ENCODE data around the gene TSHR.
"Not testable (repeated sequence)": the region's sequence is repeated elsewhere in the genome, so short reads cannot be mapped to it uniquely, and the experiment has no call there.

The TSHR gene

DNA sequence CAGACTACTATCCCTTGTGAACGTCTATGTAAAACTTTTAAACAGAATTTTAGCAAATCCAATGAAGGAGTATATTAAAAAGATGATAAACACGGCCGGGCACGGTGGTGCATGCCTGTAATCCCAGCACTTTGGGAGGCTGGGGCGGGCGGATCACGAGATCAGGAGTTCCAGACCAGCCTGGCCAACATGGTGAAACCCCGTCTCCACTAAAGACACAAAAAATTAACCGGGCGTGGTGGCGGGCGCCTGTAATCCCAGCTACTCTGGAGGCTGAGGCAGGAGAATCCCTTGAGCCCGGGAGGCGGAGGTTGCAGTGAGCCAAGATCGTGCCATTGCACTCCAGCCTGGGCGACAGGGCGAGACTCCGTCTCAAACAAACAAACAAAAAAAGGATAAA lies 2.2 kb upstream of the TSHR start:
- DNase-seq, result not testable (repeated sequence)

DNA sequence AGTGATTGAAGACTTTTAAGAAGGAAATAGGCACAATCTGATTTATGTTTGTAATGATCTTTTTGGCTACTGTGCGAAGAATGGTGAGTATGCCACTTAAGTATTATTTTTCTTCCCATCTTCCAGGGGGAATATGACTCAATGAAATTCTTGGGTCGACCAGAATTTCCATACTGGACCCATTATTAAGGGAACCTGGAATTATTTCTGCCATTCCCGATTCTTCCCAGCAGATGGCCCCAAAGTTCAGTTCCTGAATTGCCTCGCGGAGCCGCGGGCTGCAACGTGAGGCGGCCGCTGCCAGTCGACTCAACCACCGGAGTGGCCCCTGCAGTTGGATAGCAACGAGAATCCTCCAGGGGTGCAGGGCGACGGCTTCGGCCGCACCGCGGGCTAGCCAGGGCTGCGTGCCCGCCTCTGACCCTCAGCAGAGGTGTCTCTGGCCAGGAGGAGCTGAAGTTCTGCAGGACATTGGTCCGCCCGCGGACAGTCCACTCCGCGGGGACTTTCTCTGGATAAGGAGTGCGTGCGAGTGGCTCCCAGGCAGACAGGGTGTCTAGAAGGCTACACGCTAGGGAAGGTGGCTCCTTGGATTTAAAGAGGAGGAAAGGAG lies 628 bp upstream of the TSHR start:
- peak; percentile 55 for DNase-seq

DNA sequence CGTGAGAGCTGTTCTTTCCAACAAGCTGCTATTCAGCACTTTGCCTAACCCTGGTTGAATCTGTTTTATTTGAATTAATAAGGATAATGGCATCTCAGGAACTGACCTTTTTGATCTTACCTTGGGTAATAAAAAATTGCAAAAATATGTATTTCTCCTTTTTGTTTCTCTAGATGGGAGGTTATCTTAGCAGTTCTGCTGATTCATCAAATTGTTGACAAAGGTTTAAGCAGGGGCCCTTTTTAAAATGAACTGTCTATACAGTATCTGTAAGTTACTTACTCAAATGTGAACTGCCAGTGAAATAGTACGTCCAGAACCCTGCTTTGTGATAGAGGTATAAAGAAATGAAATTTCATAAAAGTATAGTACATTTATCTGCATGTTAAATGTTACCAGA lies 681 bp downstream of the TSHR start:
- no peak for DNase-seq

DNA sequence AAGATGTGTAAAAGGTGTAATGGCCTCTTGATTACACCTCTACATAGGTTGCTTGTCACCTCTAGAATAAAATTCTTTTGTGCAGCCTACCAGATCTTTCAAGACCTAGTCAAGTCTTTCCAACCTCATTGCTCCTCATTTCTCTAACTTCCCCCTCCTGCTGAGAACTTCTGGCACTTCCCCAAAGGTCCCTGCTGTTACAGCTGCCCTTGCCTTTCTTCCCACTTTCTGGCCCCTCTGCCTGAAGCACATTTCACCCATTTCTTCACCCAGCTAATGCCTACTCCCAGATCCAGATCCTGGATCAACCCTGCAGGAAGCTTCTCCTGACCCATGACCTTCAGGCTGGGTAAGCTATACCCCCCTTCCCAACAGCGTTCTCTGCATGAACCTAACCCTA lies 1.5 kb downstream of the TSHR start:
- peak; percentile 49 for DNase-seq

DNA sequence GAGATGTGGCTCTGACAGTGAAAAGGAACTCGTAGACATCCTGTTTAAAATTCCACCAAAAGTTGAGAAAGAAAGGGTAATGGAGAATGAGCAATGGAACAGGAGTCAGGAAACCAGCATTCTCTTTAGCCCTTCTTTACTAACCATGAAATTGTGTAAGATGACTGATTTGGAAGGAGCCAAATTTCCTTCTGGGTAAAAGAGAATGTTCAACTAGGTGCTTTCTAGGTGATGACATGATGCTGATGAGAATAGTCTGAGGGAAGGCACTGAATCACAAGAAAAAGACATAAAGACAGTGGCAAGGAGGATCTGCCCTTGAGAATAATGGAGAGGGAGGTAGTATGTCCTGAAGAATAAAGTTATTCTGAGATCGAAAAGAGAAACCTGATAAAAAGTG lies 2.2 kb downstream of the TSHR start:
- no peak for DNase-seq

DNA sequence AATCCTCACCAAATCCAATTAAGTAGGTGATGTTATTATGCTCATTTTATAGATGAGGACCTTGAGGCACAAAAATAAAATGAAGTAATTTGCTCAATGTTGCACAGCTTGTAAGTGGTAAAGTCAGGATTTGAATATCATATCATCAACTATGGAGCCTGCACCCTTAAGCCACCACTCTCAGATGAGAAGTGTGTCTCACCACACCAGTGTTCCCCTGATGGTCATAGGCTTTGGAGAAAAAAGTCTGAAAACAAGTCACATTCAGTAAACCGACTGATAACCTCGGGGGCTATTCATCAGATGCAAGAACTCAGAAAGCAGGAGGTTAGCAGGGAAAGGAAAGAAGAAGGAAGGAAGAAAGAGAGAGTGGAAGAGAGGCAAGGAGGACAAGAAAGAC lies 2.8 kb downstream of the TSHR start:
- DNase-seq, result no peak

DNA sequence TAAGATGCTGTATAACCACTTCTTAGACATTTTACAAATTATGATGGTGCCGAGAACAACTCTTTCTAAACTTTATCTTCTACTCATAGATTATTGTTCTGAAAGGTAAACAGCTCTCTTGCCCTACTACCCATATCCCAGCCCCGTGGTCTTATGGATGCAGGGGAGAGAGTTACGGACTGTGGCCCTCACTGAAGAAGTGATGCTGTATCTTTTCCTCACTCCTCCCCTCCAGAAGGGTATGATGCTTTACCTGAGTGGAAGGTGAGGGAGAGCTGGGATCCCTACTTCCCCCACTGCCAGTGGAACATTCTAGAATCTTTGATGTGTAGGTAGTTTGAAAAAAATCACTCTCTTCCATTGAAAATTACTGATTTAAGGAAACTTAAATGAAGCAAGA lies 3.5 kb downstream of the TSHR start:
- DNase-seq, result no peak

DNA sequence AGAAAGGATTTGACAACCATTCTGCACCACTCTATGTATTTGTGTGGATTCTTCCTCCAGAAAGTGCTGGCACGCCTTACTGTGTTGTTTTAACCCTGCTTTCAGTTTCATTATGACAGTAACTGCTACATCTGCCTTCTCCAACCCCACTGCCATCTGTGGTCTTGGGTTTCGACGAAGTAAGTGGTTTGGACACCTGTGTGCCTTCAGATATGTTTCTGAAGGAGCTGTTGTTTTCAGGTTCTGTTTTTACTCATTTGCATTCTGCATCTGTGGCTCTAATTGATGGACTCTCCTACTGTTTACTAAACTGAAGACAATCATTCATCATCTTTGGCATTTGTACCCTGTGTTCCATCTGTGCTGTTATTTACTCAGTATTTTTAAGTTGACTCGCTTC lies 4.1 kb downstream of the TSHR start:
- DNase-seq, result peak; percentile 88

DNA sequence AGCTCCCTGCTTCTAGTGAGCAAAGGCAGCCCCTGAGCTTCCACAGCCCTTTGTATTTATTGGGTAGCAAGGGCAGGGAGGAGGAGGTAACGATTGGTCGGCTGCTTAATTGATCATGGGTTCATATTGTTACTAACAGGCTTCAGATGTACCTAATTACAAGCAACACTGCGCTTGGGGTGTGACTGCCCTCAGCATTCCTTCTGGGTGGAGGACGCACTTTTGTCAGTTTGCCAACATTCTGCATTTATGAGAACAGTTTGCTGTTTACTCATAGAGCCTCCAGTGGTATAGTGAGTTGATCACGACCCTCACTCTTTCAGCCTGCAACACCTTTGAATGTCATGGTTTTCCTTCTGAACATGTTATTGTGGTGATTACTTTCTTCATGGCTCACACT lies 9.6 kb downstream of the TSHR start:
- DNase-seq, result no peak

DNA sequence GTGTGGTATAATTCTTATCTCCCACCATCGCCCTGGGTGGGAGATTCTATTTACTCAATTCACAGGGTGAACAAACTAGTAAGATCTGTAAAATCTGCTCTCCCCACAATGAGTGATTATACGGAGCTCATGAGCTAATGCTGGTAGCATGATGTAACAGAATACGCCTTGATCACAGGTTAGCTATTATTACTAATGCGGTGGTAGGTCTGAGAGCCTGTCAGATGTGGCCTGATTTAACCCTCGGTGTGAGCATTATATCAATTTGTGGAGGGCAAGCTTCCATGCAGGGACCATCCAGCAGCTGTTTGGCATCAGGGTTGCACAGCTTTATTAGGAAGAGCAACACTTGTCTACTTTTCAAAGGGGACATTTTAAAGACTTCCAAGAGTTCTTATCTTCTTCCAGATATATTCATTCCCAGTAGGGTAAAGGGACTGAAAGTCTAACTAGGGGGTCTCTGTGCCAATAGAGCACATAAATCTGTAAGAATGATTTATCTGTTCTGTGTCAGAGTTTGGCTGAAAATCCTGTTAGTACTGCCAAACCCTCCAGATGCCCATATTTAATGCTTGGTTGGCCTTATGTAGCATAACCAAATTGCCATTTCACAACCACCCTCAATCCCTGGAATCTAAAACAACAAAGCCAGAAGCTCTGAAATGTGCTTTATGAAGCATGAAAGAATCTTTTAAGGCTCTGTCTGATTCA lies 18.7 kb downstream of the TSHR start:
- no peak for DNase-seq

GRCh38 chr14:80974679-80975078 lies 19.3 kb downstream of the TSHR start:
- DNase-seq, result no peak

DNA sequence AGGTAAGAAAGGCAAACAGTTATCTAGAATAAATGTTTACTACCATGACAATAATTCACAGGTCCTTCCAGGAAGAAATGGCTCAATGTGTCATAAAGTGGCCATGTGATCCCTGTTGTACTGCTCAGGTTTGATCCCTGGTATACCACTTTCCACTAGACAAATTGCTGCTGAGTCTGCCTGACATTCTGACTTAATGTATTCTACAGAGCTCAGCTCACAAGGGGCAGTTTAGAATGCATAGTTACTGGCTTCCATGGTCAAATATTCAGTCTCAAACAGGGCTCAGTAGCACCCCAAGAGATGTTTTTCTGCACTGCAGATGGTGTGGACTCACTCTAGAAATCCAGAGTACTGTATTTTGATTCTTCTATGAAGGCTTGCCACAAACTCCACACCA lies 21.8 kb downstream of the TSHR start:
- DNase-seq, result peak; percentile 12

DNA sequence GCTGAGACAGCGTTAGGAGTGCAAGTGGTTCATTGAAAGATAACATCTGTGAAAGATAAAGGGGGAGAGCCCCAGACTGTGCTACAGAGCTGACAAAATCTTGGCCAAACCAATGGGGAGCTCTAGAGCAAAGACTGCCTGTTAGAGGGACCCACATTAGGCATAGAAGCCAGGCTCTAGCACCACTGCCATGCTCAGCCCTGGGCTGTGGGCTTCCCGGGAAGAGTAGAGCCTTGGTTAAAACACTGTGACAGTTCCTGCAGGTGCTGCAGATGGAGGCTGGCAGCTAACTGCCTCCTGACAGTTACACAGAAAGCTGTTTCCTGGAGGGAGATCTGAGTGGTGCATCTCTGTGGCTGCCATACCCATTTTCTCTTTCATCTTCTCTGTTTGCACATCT lies 23.0 kb downstream of the TSHR start:
- no peak for DNase-seq

GRCh38 chr14:80979951-80980350 lies 24.5 kb downstream of the TSHR start:
- no peak for DNase-seq

DNA sequence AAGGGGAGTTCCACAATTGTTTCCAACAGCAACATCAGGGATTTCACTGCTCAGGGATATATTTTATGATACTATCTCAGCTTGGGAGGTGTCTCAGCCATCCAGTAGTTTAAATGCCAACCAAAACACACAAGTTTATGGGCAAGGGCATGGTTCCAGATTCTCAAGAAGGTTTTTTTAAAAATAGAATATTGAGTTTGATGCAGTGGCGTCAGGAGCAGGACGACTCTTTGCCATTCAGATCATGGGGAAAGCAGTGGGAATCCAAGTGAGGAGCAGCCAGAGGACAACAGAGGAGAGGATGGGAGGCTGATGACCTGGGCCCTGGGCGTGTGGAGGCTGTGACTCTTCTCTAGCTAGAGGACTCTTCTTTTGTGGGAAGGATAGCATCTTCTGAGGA lies 25.7 kb downstream of the TSHR start:
- DNase-seq, result no peak

- no peak for DNase-seq
Observed at GRCh38 chr14:80981673-80982072, 26.3 kb downstream of the TSHR start.

- DNase-seq, result no peak
Observed at GRCh38 chr14:80982711-80983110, 27.3 kb downstream of the TSHR start.

GRCh38 chr14:80987235-80988032 lies 32.0 kb downstream of the TSHR start:
- peak; percentile 53 for DNase-seq

DNA sequence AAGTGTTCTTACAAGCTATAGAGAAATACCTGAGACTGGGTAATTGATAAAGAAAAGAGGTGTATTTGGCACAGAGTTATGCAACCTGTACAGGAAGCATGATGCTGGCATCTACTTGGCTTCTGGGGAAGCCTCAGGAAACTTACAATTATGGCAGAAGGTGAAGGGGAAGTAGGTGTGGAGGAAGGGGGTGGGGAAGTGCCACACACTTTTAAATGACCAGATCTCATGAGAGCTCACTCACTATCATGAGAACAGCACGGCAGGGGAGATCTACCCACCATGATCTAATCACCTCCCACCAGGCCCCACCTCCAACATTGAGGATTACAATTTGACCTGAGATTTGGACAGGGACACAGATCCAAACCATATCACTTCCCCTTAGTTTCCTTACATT lies 32.8 kb downstream of the TSHR start:
- DNase-seq, result no peak

- DNase-seq, result peak; percentile 54
Observed at GRCh38 chr14:80988735-80989429, 33.5 kb downstream of the TSHR start.

DNA sequence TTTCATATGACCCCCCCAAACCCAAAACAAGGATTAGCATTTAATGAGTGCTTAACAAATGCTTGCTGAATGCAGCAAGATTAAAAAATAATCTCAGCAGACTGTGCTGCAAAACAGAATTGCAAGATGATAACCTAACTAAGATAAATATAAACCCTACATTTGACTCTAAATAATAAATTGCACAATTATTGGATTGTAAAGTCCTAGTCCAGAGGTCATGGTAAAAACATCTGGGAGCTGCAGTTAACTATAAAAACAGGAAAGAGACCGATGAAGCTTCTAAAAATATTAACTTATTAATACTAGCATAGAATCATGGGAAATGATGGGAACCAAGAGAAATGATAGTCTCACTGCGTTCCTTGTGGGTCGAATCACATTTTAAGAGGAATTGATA lies 37.2 kb downstream of the TSHR start:
- no peak for DNase-seq

DNA sequence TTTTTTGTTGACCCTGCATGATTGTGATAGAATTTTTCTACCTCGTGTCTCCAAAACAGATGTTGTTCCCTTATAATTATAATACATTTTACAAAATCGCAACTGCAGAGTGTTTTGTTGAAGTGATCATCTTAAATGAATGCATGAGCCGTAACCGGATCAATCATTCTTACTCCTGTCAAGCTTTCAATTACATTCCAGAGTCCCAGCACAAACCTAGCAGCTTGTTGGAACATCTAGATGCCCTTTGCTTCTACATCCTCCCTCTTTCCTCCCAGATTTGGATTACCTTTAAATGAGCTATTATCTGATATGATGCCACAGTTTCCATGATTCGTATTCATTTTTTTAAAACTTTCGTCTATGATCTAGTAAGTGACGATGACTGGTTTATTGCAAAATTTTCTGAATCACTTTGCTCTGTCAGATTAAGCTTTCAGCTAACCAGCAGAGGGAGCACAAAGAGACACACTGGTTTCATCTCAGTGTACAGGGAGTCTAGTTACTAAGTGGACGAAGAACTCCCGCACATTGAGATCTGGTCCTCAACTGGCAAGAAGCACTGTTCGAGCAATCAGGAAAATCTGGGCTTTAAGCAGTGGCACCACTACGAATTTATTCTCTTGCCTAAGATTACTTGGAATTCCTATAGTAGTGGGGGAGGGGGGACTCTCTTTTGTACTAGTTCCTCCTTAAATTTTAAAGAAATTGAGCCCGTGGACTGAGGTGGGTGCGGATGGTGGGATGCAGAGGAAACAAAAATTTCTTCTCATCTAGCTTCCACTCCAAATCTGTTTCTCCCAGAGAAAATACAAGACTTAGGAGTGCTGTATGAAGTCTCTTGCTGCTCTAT lies 40.9 kb downstream of the TSHR start:
- DNase-seq, result peak; percentile 86

DNA sequence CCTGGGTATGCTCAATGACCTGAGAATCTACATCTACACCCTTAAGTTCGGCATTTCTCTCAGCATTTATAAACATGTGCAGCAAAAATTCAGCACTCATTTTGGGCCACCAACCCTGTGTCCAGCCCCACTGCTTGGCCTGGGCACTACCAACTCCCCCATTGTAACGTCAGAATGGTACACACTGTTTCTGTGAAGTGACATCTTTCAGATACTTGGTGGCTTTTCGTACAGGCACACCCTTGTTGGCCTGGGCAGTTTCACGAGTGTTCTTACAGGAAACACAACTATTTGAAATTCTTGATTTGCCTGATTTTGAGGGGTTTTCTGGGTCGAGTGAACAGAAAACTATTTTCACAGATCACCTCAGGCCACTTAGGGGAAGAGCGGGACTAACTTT lies 46.0 kb downstream of the TSHR start:
- no peak for DNase-seq
